H1 (cell line): ENCODE results near the gene HOXB13. TPM values are rescaled to one million over a fixed set of nuclear protein-coding genes. Genes with fewer than 3 reads are reported as not detected.

Source experiments
- CTCF ChIA-PET: fragments of 300-600 bp; sonication (Branson Sonifier 250); formaldehyde crosslinking; loops from one replicate; lab custom pipeline; 2021; ENCODE audit not compliant: partially characterized antibody; lab: Charles Lee
- POLR2A ChIA-PET: fragments of 300-600 bp; sonication (Branson Sonifier 250); formaldehyde crosslinking; loops from one replicate; lab custom pipeline; 2021; ENCODE audit warnings: inconsistent platforms; ENCODE audit not compliant: partially characterized antibody; lab: Charles Lee
- DNase-seq, 2 experiments: peaks; one replicate each; pipeline versions ENCODE4 v3.0.0 to v3.0.0-alpha.2; 2010 to 2022; ENCODE audit warnings: low spot score in 2 of 2, low read depth in 1 of 2, mixed read lengths in 1 of 2
- FAIRE-seq: peaks from 2 replicates; lab custom pipeline; 2011; peaks lifted over from hg19 to GRCh38; lab: Jason Lieb, UNC
- H2AFZ ChIP-seq: 2 replicates; pipeline ENCODE4 v1.8.1; 2012; ENCODE audit warnings: low read length, inconsistent platforms
- H2AK5ac ChIP-seq: 2 replicates; pipeline ENCODE4 v1.6.1; 2013; ENCODE audit warnings: low read depth, low read length
- H2BK120ac ChIP-seq: replicated peaks from 2 replicates; pipeline ENCODE3; 2013; ENCODE audit warnings: low read depth, low read length, inconsistent platforms
- H2BK12ac ChIP-seq: 2 replicates; pipeline ENCODE4 v1.6.1; 2013; ENCODE audit warnings: low read depth, low read length
- H2BK15ac ChIP-seq: 2 replicates; pipeline ENCODE4 v1.6.1; 2013; ENCODE audit warnings: low read length
- H2BK20ac ChIP-seq: 2 replicates; pipeline ENCODE4 v1.6.1; 2013; ENCODE audit warnings: low read length
- H2BK5ac ChIP-seq: 2 replicates; pipeline ENCODE4 v1.6.1; 2013; ENCODE audit warnings: low read depth, low read length
- H3K14ac ChIP-seq: 2 replicates; pipeline ENCODE4 v1.6.1; 2013; ENCODE audit warnings: inconsistent platforms; ENCODE audit not compliant: insufficient read length
- H3K18ac ChIP-seq: 2 replicates; pipeline ENCODE4 v1.6.1; 2013; ENCODE audit warnings: low read length; ENCODE audit errors: extremely low read depth
- H3K23ac ChIP-seq: 2 replicates; pipeline ENCODE4 v1.6.1; 2013; ENCODE audit warnings: inconsistent platforms; ENCODE audit not compliant: insufficient read length
- H3K23me2 ChIP-seq: 2 replicates; pipeline ENCODE4 v1.6.1; 2013; ENCODE audit warnings: low read depth, low read length
- H3K27ac ChIP-seq: 2 replicates; pipeline ENCODE4 v1.6.1; 2011; ENCODE audit warnings: low read depth, low read length, inconsistent platforms
- H3K27me3 ChIP-seq, 4 experiments: replicated peaks in 1 of 4; 1 replicate in 1 of 4; 2 replicates in 3 of 4; pipeline versions ENCODE4 v1.6.1 to v1.8.1; 2011 to 2013; ENCODE audit warnings: low read length in 3 of 4, mild to moderate bottlenecking in 3 of 4, inconsistent platforms in 2 of 4, mixed read lengths in 2 of 4, moderate library complexity in 1 of 4; ENCODE audit not compliant: control insufficient read depth in 3 of 4, insufficient read depth in 3 of 4; ENCODE audit errors: extremely low read depth in 1 of 4
- H3K36me3 ChIP-seq, 4 experiments: 2 replicates each; pipeline versions ENCODE4 v1.6.1 to v1.8.1; 2011 to 2013; ENCODE audit warnings: mild to moderate bottlenecking in 4 of 4, low read length in 3 of 4, moderate library complexity in 2 of 4, control low read depth in 1 of 4, inconsistent platforms in 1 of 4; ENCODE audit not compliant: insufficient read depth in 4 of 4, control insufficient read depth in 2 of 4
- H3K4ac ChIP-seq: replicated peaks from 2 replicates; pipeline ENCODE3; 2013; ENCODE audit warnings: low read length, low read depth, mixed read lengths, inconsistent platforms; ENCODE audit not compliant: insufficient read length
- H3K4me1 ChIP-seq, 4 experiments: replicated peaks in 1 of 4; 1 replicate in 1 of 4; 2 replicates in 3 of 4; pipeline versions ENCODE4 v1.6.1 to v1.8.1; 2011 to 2013; ENCODE audit warnings: low read length in 3 of 4, inconsistent platforms in 2 of 4, mixed read lengths in 1 of 4; ENCODE audit not compliant: insufficient read depth in 4 of 4, control insufficient read depth in 3 of 4
- H3K4me2 ChIP-seq, 2 experiments: 2 replicates each; pipeline versions ENCODE4 v1.6.1 to v1.8.1; 2011 to 2013; ENCODE audit warnings: low read depth in 2 of 2, low read length in 2 of 2, control low read depth in 1 of 2, inconsistent platforms in 1 of 2, mild to moderate bottlenecking in 1 of 2; ENCODE audit not compliant: insufficient read depth in 1 of 2
- H3K4me3 ChIP-seq, 4 experiments: fragments of 200-600, 300-600 bp in 1 of 4; sonication (generic), shearing (Covaris generic), sonication (Bioruptor Twin) in 1 of 4; 2 replicates each; pipeline versions ENCODE4 v1.5.1 to v1.8.1; 2011 to 2016; ENCODE audit warnings: low read length in 4 of 4, low read depth in 3 of 4, control low read depth in 2 of 4, inconsistent platforms in 2 of 4, mild to moderate bottlenecking in 2 of 4, mixed read lengths in 1 of 4, moderate library complexity in 1 of 4; ENCODE audit not compliant: insufficient read depth in 2 of 4; ENCODE audit errors: extremely low read depth in 1 of 4
- H3K56ac ChIP-seq: replicated peaks from 2 replicates; pipeline ENCODE3; 2013; ENCODE audit warnings: low read depth, mild to moderate bottlenecking, mixed read lengths, low read length, inconsistent platforms; ENCODE audit not compliant: insufficient read length
- H3K79me1 ChIP-seq: 2 replicates; pipeline ENCODE4 v1.6.1; 2013; ENCODE audit warnings: low read depth, low read length, control low read depth
- H3K79me2 ChIP-seq, 2 experiments: 2 replicates each; pipeline versions ENCODE4 v1.6.1 to v1.8.1; 2012 to 2013; ENCODE audit warnings: low read length in 2 of 2, mild to moderate bottlenecking in 2 of 2, inconsistent platforms in 1 of 2; ENCODE audit not compliant: insufficient read depth in 2 of 2, control insufficient read depth in 1 of 2
- H3K9ac ChIP-seq, 4 experiments: replicated peaks in 1 of 4; 1 replicate in 1 of 4; 2 replicates in 3 of 4; pipeline versions ENCODE4 v1.6.1 to v1.8.1; 2011 to 2013; ENCODE audit warnings: low read depth in 3 of 4, low read length in 3 of 4, control low read depth in 2 of 4, mild to moderate bottlenecking in 2 of 4, moderate library complexity in 2 of 4, inconsistent platforms in 1 of 4; ENCODE audit errors: extremely low read depth in 1 of 4
- H3K9me3 ChIP-seq, 2 experiments: 2 replicates each; pipeline versions ENCODE4 v1.6.1 to v1.8.1; 2012 to 2013; ENCODE audit warnings: mild to moderate bottlenecking in 2 of 2, moderate library complexity in 2 of 2, control low read depth in 1 of 2, inconsistent platforms in 1 of 2, low read depth in 1 of 2, low read length in 1 of 2, mixed read lengths in 1 of 2; ENCODE audit not compliant: insufficient read depth in 2 of 2
- H4K20me1 ChIP-seq, 2 experiments: replicated peaks in 1 of 2; 2 replicates each; pipeline versions ENCODE3 to v1.8.1; 2011 to 2013; ENCODE audit warnings: inconsistent platforms in 2 of 2, low read length in 2 of 2, mild to moderate bottlenecking in 1 of 2; ENCODE audit not compliant: insufficient read depth in 2 of 2, control insufficient read depth in 1 of 2
- H4K5ac ChIP-seq: 2 replicates; pipeline ENCODE4 v1.6.1; 2013; ENCODE audit warnings: low read length, low read depth, mixed read lengths, inconsistent platforms; ENCODE audit not compliant: insufficient read length
- H4K8ac ChIP-seq: 2 replicates; pipeline ENCODE4 v1.8.0; 2013; ENCODE audit warnings: mild to moderate bottlenecking, moderate library complexity, low read length, inconsistent platforms; ENCODE audit not compliant: insufficient read depth; ENCODE audit errors: extremely low read depth
- H4K91ac ChIP-seq: replicated peaks from 2 replicates; pipeline ENCODE3; 2013; ENCODE audit warnings: low read length, mixed read lengths, inconsistent platforms; ENCODE audit not compliant: insufficient read length
- BRCA1 ChIP-seq: IDR thresholded peaks from 2 replicates; pipeline ENCODE4 v1.6.1; 2012; ENCODE audit warnings: low read depth, low read length, improper control_type of control experiment
- CTBP2 ChIP-seq: IDR thresholded peaks from 2 replicates; pipeline ENCODE4 v1.7.0; 2011; ENCODE audit warnings: borderline replicate concordance, mild to moderate bottlenecking, moderate library complexity, mixed read lengths, low read length; ENCODE audit not compliant: insufficient read depth, insufficient read length
- EZH2 ChIP-seq: fragments of 200-600 bp; sonication (generic); IDR thresholded peaks from 2 replicates; pipeline ENCODE4 v1.7.1; 2012; ENCODE audit warnings: low read depth, mild to moderate bottlenecking, moderate library complexity, low read length, inconsistent platforms; ENCODE audit not compliant: severe bottlenecking
- RNF2 ChIP-seq: fragments of 200-900, 300-1000 bp; sonication (generic); IDR thresholded peaks from 2 replicates; pipeline ENCODE4 v1.7.1; 2016; ENCODE audit warnings: borderline replicate concordance, low read depth, mild to moderate bottlenecking, antibody characterized with exemption, low read length; ENCODE audit not compliant: poor library complexity, severe bottlenecking; ENCODE audit errors: missing control alignments
- RXRA ChIP-seq: IDR thresholded peaks from 2 replicates; pipeline ENCODE4 v1.6.1; 2011; ENCODE audit warnings: low read depth, mild to moderate bottlenecking, low read length, moderate library complexity; ENCODE audit not compliant: insufficient read depth
- SUZ12 ChIP-seq: fragments of 200-600 bp; sonication (generic); IDR thresholded peaks from 2 replicates; pipeline ENCODE4 v1.6.1; 2012; ENCODE audit warnings: mild to moderate bottlenecking, inconsistent platforms, low read length, moderate library complexity, mixed read lengths
- ZNF274 ChIP-seq: IDR thresholded peaks from 2 replicates; pipeline ENCODE4 v1.7.0; 2012; ENCODE audit warnings: low read length, borderline replicate concordance; ENCODE audit errors: extremely low read depth
- WGBS, 2 experiments: shearing (Covaris generic) in 1 of 2; methylation state at CpG; one replicate each; pipeline versions ENCODE4 v1.1.6 to v1.1.7; 2013 to 2015; ENCODE audit warnings: low lambda C conversion rate in 2 of 2, mixed read lengths in 2 of 2, inconsistent platforms in 1 of 2, low coverage in 1 of 2, missing lambda C conversion rate in 1 of 2; ENCODE audit not compliant: insufficient replicate concordance in 2 of 2, insufficient coverage in 1 of 2, insufficient read length in 1 of 2; ENCODE audit errors: extremely low coverage in 1 of 2, missing lambda C conversion rate in 1 of 2; 5-methylcytosine and 5-hydroxymethylcytosine counted together
- polyA plus RNA-seq, 7 experiments: library from polyadenylated mRNA; depleted of rRNA in 3 of 7; stranded (reverse) in 5 of 7; unstranded in 2 of 7; fragments of >200 nt in 5 of 7; fragments of 200-250 nt in 2 of 7; gene quantifications; 1 replicate in 5 of 7; 2 replicates in 1 of 7; 4 replicates in 1 of 7; pipeline versions ENCODE4 v1.2.1 to v1.2.3, GENCODE V29; 2011 to 2013; ENCODE audit warnings: missing spikeins in 2 of 7, mixed read lengths in 2 of 7
- total RNA-seq: library from RNA; stranded (reverse); fragmentation: NEBNext Ultra II Directional; extraction: Animal tissue kit (Norgen Biotek cat#: 25700); gene quantifications from 2 replicates; pipeline ENCODE4 v1.2.1, GENCODE V29; 2021

Gene HOXB13
- total and polyA plus RNA-seq, 2 of the 8 experiments (the other 6 are each of a cell fraction or from before 2014, with no cell fraction given), result not detected

DNA sequence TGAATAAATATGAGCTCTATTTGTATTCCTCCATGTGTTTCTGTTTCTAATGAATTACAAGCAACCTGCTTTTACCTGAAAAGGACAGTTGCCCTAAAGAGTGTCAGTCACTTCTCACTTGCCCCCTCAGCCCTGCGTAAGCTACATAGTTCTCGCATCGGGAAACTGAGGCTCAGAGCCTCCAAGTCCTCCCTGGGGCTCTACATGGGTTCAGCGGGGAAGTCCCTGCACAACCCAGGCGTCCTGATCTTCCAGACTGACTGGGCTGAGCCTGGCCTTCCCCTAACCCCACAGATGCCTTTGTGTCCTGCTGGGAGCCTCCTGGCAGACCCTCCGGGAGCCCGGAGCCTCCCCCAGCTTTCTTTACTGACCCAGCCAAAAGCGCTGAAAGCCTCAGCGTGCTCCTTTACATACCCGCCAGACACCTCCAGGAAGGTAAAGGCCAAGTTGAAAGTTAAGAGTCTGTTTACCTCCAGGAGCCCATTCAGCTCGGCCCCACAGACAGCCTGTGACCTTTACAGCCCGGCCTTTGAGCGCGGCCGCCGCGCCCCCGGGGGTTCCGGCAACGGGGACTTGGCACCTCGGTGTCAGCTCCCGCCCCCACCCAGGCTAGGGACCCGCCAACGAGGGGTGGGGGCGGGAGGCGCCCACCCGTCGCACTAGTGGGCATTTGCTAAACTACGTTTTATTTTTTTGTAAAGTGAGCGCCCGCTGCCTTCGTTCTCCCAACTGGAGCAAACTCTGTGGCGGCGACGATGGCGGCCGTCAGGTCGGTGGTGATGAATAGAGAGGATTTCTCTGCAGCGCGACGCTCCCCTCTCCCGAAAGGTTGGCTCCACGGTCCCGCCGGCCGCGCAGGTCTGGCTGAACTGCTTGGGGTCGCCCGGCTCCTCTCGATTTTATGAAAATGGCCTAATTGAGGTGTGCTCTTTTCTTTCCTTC, 4.4 kb upstream of the HOXB13 start:
- H3K4me2 ChIP-seq, result no peak overlapping the region

More for the DNA sequence above, 4.4 kb upstream of the HOXB13 start:
- H3K27ac ChIP-seq, result no peak overlapping the region
- H4K91ac ChIP-seq, result no peak overlapping the region
- peaks cover 7 to 29% of the 10 kb centered on the region in 2 experiments for H4K20me1 ChIP-seq
- peaks cover 0 to 7% (median 0%) of the 10 kb centered on the region in 4 experiments; a peak in 1 of 8 replicates for H3K36me3 ChIP-seq
- no peak overlapping the region for H2BK120ac ChIP-seq
- no peak overlapping the region for H3K56ac ChIP-seq
- H3K23ac ChIP-seq, result no peak overlapping the region
- no peak overlapping the region for H3K4me3 ChIP-seq
- DNase-seq (no peak), FAIRE-seq (no peak)
- peak; percentile 76 for TF ChIP-seq SUZ12
- TF ChIP-seq ZNF274, result no peak
- TF ChIP-seq RXRA, result 0 out of 2 replicates have a peak, but pooled peaks have one; percentile 9
- peak; percentile 75 for TF ChIP-seq CTBP2
- TF ChIP-seq RNF2, result peak; percentile 42
- peak; percentile 80 for TF ChIP-seq EZH2
- no peak for TF ChIP-seq BRCA1
- H3K14ac ChIP-seq, result no peak overlapping the region
- H3K4ac ChIP-seq, result no peak overlapping the region
- H3K23me2 ChIP-seq, result no peaks in the 10 kb centered on the region
- ChIA-PET POLR2A (interaction anchor here (1.0 kb wide), 1 partner anchor 13 kb away, joined by 3 read pairs; no protein-coding TSS in a partner anchor), CTCF (interaction anchor here (0.9 to 10.1 kb wide), 12 partner anchors 11 to 153 kb away, joined by 3 to 145 read pairs (median 5); partner anchors contain the start of genes PRAC1 and PRAC2)
- H2BK20ac ChIP-seq, result no peak overlapping the region
- no peak overlapping the region for H2BK15ac ChIP-seq
- no peak overlapping the region for H3K9ac ChIP-seq
- no peak overlapping the region for H2AK5ac ChIP-seq
- H3K4me1 ChIP-seq, result peaks cover 0 to 9% (median 4%) of the 10 kb centered on the region in 4 experiments; a peak in 4 of 7 replicates
- H4K5ac ChIP-seq, result no peak overlapping the region
- H4K8ac ChIP-seq, result no peak overlapping the region
- no peak overlapping the region for H2AFZ ChIP-seq
- H3K79me2 ChIP-seq, result no peaks in the 10 kb centered on the region
- WGBS, 2 experiments, result 7% methylated on average over 37 of the region's 50 CpGs; no CpG with 5 or more reads in 1 of the 2 experiments
- no peaks in the 10 kb centered on the region; the same call in 1 of the 2 replicates for H3K79me1 ChIP-seq
- no peaks in the 10 kb centered on the region for H3K9me3 ChIP-seq
- no peak overlapping the region for H2BK5ac ChIP-seq
- peaks cover 91 to 100% (median 100%) of the 10 kb centered on the region in 4 experiments for H3K27me3 ChIP-seq
- no peak overlapping the region for H3K18ac ChIP-seq
- H2BK12ac ChIP-seq, result no peak overlapping the region
